HepG2 (cell line): ENCODE measurements around the gene DCAF8. TPM values are rescaled to one million over a fixed set of nuclear protein-coding genes. Genes with fewer than 3 reads are reported as not detected.

Experiments
- ATF7 ChIP-seq, 2 experiments: fragments of 450-650 bp in 1 of 2; sonication (generic) in 1 of 2; formaldehyde crosslinking in 1 of 2; IDR thresholded peaks; 2 replicates each; pipeline versions ENCODE4 v1.4.0 to v1.6.1; 2016 to 2020; ENCODE audit warnings: antibody characterized with exemption in 1 of 2, mild to moderate bottlenecking in 1 of 2, missing genetic modification reagents in 1 of 2
- CEBPB ChIP-seq: IDR thresholded peaks from 2 replicates; pipeline ENCODE4 v1.6.1; 2011; ENCODE audit warnings: low read depth, low read length, improper control_type of control experiment, borderline replicate concordance
- E2F5 ChIP-seq: sonication (generic); formaldehyde crosslinking; conservative IDR thresholded peaks from 2 replicates; pipeline ENCODE4 v1.4.0; 2020; ENCODE audit warnings: missing genetic modification reagents
- HDAC1 ChIP-seq: sonication (generic); formaldehyde crosslinking; IDR thresholded peaks from 2 replicates; pipeline ENCODE4 v1.5.1; 2020; ENCODE audit warnings: mild to moderate bottlenecking, missing genetic modification reagents
- MTF2 ChIP-seq: sonication (generic); formaldehyde crosslinking; IDR thresholded peaks from 2 replicates; pipeline ENCODE4 v1.5.0; 2020; ENCODE audit warnings: missing genetic modification reagents, borderline replicate concordance
- MYNN ChIP-seq: sonication (generic); formaldehyde crosslinking; IDR thresholded peaks from 2 replicates; pipeline ENCODE4 v1.4.0; 2020; ENCODE audit warnings: mild to moderate bottlenecking, low read depth, missing genetic modification reagents
- PLSCR1 ChIP-seq: sonication (generic); formaldehyde crosslinking; IDR thresholded peaks from 2 replicates; pipeline ENCODE4 v1.5.0; 2020; ENCODE audit warnings: missing genetic modification reagents, mild to moderate bottlenecking, borderline replicate concordance
- PTBP1 ChIP-seq: fragments of 200-400 bp; formaldehyde crosslinking; IDR thresholded peaks from 2 replicates; pipeline ENCODE4 v1.6.1; 2018; ENCODE audit warnings: low read length, low read depth; ENCODE audit not compliant: poor library complexity, severe bottlenecking
- SIN3B ChIP-seq: fragments of 150-350 bp; IDR thresholded peaks from 2 replicates; pipeline ENCODE4 v1.6.1; 2014; ENCODE audit warnings: low read length
- SIX1 ChIP-seq: sonication (generic); formaldehyde crosslinking; IDR thresholded peaks from 2 replicates; pipeline ENCODE4 v1.4.0; 2020; ENCODE audit warnings: missing genetic modification reagents, borderline replicate concordance
- SMAD1 ChIP-seq: sonication (generic); formaldehyde crosslinking; IDR thresholded peaks from 2 replicates; pipeline ENCODE4 v1.4.0; 2020; ENCODE audit warnings: missing genetic modification reagents, low read depth, mild to moderate bottlenecking, borderline replicate concordance
- SOX6 ChIP-seq, 2 experiments: fragments of 450-650 bp in 1 of 2; sonication (generic) in 1 of 2; formaldehyde crosslinking in 1 of 2; IDR thresholded peaks; 2 replicates each; pipeline versions ENCODE4 v1.4.0 to v1.6.1; 2017 to 2020; ENCODE audit warnings: antibody characterized with exemption in 1 of 2, mild to moderate bottlenecking in 1 of 2, missing genetic modification reagents in 1 of 2
- ZBTB49 ChIP-seq: sonication (generic); formaldehyde crosslinking; IDR thresholded peaks from 2 replicates; pipeline ENCODE4 v1.4.0; 2020; ENCODE audit warnings: missing genetic modification reagents, borderline replicate concordance
- ZNF260 ChIP-seq: sonication (generic); formaldehyde crosslinking; IDR thresholded peaks from 2 replicates; pipeline ENCODE4 v1.4.0; 2020; ENCODE audit warnings: missing genetic modification reagents, low read depth, mild to moderate bottlenecking, borderline replicate concordance
- ZNF574 ChIP-seq: sonication (generic); formaldehyde crosslinking; IDR thresholded peaks from 2 replicates; pipeline ENCODE4 v1.4.0; 2020; ENCODE audit warnings: missing genetic modification reagents
- ZNF687 ChIP-seq: sonication (generic); formaldehyde crosslinking; IDR thresholded peaks from 2 replicates; pipeline ENCODE4 v1.5.1; 2020; ENCODE audit warnings: mild to moderate bottlenecking, missing genetic modification reagents, moderate library complexity
- ZSCAN22 ChIP-seq: sonication (generic); formaldehyde crosslinking; IDR thresholded peaks from 2 replicates; pipeline ENCODE4 v1.4.0; 2020; ENCODE audit warnings: mild to moderate bottlenecking, missing genetic modification reagents
- polyA plus RNA-seq, 8 experiments: library from polyadenylated mRNA; depleted of rRNA in 3 of 8; stranded (reverse) in 7 of 8; unstranded in 1 of 8; fragments of >200 nt; fragmentation: Illumina TruSeq in 4 of 8; extraction: Trizol in 4 of 8; gene quantifications; 2 replicates each; pipeline versions ENCODE4 v1.2.1 to v1.2.3, GENCODE V29; 2011 to 2016; ENCODE audit warnings: low read depth in 4 of 8, missing spikeins in 1 of 8, mixed read lengths in 1 of 8; ENCODE audit not compliant: insufficient read depth in 1 of 8
- total RNA-seq, 5 experiments: library from RNA; depleted of rRNA; stranded (reverse); fragments of >200 nt; fragmentation: Illumina TruSeq; extraction: Trizol; gene quantifications; 2 replicates each; pipeline ENCODE4 v1.2.3, GENCODE V29; 2016; ENCODE audit warnings: low read depth in 1 of 5

Gene DCAF8
- total and polyA plus RNA-seq, 2 of the 13 experiments (the other 11 are each of a cell fraction or from before 2014, with no cell fraction given): 73.4 to 79.8 TPM

- TF ChIP-seq ZNF687 (CRISPR knock-in tag): peak; percentile 55
- TF ChIP-seq MYNN: no peak
- no peak for TF ChIP-seq ZNF260 (CRISPR knock-in tag)
- TF ChIP-seq CEBPB: no peak
- TF ChIP-seq ATF7 (IDR thresholded peaks at IDR 0.05): no peak
- no peak for TF ChIP-seq ATF7 (CRISPR knock-in tag; IDR thresholded peaks at IDR 0.05)
- TF ChIP-seq SIN3B: peak; percentile 97
- 0 out of 2 replicates have a peak, but pooled peaks have one; percentile 46 for TF ChIP-seq SMAD1
- no peak for TF ChIP-seq ZBTB49
- no peak for TF ChIP-seq SOX6 (IDR thresholded peaks at IDR 0.05)
- 0 out of 2 replicates have a peak, but pooled peaks have one; percentile 26 for TF ChIP-seq SOX6 (CRISPR knock-in tag; IDR thresholded peaks at IDR 0.05)
- TF ChIP-seq MTF2 (CRISPR knock-in tag): no peak
- peak; percentile 70 for TF ChIP-seq ZNF574 (CRISPR knock-in tag)
- no peak for TF ChIP-seq ZSCAN22
- TF ChIP-seq E2F5 (CRISPR knock-in tag): peak; percentile 96
- peak; percentile 87 for TF ChIP-seq HDAC1
- TF ChIP-seq SIX1 (CRISPR knock-in tag): no peak
- TF ChIP-seq PTBP1: peak; percentile 41
- TF ChIP-seq PLSCR1 (CRISPR knock-in tag): no peak
Measured at GRCh38 chr1:160284782-160285344, 22.5 kb upstream of the DCAF8 start, which contains the start of gene PEX19 (continued).
